Measurements from ENCODE around the gene TMEM272.
A peak's percentile ranks its signal among the peaks of the same experiment; 100 is the strongest.

TMEM272 gene
- total RNA-seq = 2.5 to 6.5 reads per million in 2 donors

DNA sequence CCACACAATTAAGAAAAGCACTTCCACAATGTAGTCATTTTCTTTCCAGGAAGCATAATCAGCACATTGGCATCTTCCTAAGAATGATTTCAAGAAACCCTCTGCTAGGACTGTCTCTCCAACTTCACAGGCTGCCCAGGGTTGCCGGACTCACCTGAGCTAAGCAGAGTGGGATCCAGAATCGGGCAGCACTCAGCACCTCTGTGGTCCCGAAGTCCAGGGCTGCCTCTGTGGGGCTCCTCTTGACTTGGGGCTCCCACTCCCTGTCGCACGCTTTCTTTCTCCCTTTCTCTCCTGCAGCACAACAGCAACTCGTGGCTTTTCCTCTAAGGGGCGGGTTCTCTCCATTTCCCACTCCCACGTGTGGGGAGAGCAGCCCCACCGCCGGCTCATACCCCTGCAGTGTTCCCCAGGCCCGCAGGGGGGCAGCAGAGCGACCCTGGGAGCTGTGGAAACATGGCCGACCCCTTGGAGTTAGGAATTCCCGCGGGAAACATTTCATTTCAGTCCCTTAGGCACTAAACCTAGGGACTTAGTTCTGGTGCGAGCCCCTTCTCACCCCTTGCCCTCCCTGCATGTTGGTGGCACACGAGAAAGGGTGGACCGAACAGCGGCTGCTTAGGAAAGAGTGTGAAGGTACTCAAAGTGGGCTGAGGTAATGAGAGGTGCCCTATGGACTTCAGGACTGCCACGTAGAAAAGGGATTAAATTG is at the start of gene TMEM272:
Gene TMEM272 (minus strand): TSS at position 316 of the 712 bp plus-strand sequence. CDS start 6,647 bp downstream, outside the sequence.
- peak in 3 of 5 experiments; percentile 27 to 44 (median 34) for DNase-seq

GRCh38 chr13:51894239-51894638 is 49.3 kb upstream of the TMEM272 start:
- DNase-seq = no peak

- DNase-seq = no peak
Observed at GRCh38 chr13:51892657-51893056, 47.7 kb upstream of the TMEM272 start.

DNA sequence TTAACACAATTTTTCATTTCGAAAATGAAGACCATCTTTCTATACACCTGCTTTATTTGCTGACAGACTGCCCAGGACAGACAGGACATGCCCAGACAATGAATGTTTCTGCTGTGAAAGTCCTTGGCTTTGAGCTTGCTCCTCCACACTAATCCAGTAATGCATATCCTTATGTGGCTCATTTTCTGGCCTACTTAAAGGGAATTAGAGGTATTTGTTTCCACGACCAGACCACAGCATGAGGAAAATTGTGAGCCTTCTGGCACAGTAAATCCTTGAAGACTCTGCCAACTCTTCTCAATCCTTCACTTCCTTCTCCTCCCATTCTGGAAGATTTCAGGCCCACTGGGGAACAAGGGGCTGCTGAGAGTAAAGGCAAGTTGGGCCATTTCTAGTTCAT is 42.5 kb upstream of the TMEM272 start:
- DNase-seq = no peak

DNA sequence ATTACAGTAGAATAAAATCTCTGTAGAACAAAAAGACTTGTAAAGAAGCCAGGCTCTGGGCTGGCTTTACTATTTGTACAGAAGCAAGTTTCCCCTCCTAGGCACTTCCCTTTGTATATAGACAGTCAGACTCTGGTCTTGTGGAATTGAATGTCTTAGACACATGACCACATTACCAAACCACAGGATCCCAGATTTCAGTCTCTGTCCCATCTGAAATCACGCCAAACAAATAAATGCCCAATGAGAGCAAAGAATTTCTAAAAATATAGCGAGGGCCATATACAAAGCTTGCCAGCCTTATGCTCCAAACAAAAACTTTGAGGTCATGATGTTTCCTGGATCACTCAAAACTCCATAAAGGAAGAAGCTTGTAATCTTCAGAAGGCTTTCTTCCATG is 40.7 kb upstream of the TMEM272 start:
- DNase-seq = no peak

DNA sequence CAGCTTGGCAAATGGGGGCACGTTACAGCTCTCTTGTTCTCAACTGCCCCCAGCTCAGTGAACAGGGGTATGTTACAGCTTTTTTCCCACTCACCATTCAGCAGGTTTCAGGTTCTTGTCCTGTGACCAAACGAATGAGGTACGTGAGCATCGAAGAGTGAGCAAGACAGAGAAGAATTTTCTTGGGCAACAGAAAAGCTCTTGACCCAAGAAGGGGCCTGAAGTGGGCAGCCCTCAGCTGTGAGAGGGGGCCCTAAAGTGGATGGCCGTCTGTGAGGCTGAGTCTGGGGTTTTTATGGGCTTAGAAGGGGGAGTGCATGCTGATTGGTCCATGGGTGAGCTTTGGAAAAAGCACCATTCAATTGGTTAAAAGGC is 38.2 kb upstream of the TMEM272 start:
- no peak for DNase-seq

GRCh38 chr13:51882570-51883225 is 37.7 kb upstream of the TMEM272 start:
- no peak for DNase-seq

DNA sequence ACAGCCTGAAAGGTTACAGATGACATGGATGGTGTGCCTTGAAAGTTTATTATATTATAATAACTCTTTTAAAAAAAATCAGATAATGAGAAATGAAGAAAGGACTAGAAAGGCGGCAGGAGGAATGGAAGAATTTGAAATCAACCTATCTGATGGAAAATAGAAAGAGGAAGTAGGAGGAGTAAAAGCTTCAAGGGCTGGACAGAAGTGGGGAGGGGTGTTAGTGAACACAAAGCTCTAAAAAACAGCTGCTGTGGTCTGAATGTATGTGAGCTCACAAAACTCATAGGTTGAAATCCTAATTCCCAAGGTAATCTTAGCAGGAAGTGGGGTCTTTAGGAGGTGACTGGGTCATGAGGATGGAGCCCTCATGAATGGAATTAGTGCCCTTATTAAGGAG is 36.3 kb upstream of the TMEM272 start:
- no peak for DNase-seq

GRCh38 chr13:51879133-51879532 is 34.2 kb upstream of the TMEM272 start:
- DNase-seq = no peak

DNA sequence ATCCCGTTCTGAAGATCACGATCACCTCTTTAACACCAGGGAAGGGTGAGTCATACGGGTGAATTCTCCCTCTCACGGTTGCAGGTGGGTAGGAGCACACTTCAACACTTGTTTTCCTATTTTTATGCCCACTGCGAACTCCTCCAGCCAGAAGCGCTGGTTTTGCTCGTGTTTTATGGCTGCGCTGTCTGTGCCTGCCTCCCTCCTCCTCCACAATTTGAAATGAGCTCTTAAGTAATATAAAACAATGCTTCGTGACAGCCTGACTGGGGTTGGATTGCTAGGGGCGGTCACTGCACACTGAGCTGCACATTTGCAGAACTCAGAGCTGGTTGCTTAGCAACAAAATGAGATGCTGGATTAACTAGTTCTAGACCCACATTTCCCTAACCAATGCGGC is 29.7 kb upstream of the TMEM272 start:
- no peak for DNase-seq

- DNase-seq = no peak
Observed at GRCh38 chr13:51873837-51874236, 28.9 kb upstream of the TMEM272 start.

- no peak for DNase-seq
Observed at GRCh38 chr13:51873117-51873798, 28.3 kb upstream of the TMEM272 start.

- no peak for DNase-seq
Observed at GRCh38 chr13:51870616-51871015, 25.6 kb upstream of the TMEM272 start.

DNA sequence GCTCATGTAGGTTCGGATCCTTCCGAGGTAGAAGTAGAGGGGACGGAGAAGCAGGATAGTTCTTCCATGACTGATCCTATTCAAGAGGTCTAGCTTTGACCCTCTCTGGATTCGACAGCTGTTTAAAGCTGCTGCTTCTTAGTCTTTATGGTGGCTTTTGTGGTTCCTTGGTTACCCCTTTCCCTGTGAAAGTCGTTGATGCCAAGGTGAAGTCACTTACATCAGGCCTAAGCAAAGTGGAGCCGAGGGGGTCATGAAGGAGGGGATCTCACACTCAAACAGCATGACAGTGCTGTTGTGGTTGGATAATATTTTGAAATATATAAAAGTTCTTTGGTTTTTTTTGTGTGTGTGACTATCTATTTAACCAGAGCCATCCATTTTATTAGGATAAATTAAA is 24.9 kb upstream of the TMEM272 start:
- DNase-seq = no peak

DNA sequence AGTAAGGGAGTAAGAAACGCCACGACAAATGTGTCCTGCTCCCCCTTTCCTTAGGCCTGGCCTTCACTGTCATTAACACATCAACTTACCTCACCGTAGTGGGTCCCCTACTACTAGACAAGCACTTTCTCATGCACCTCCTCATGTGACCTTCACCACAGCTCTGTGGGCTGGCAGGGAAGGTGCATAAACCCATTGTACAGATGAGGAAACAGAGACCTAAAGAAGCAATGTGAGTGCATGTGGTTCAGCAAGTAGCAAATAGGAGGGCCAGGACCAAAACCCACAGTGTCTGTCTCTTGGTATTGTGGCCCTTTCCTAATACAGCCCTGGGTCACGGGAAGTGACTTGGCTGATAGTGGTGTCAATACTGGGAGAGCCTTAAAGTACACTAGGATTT is 22.1 kb upstream of the TMEM272 start:
- peak in 1 of 5 experiments; percentile 9 for DNase-seq

GRCh38 chr13:51865838-51866237 is 20.9 kb upstream of the TMEM272 start:
- DNase-seq = no peak

DNA sequence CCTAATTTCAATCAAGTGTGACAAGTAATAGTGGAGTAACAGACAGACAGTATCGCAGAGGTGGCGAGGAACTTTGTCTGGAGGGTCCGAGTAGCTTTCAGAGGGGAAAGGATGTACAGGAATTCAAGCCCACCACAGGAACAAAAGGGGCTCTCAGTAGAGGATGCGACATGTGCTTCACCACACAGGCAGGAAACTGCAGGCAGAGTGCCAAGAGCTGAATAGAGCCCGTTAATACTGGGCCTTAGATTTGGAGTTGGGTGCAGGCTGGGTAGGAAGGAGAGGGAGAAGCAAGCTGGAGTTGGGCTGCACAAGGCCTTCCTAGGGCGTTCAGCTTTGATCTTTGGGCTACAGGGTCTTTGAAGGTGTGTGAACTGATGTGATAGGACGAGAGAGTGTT is 18.0 kb upstream of the TMEM272 start:
- DNase-seq = no peak

DNA sequence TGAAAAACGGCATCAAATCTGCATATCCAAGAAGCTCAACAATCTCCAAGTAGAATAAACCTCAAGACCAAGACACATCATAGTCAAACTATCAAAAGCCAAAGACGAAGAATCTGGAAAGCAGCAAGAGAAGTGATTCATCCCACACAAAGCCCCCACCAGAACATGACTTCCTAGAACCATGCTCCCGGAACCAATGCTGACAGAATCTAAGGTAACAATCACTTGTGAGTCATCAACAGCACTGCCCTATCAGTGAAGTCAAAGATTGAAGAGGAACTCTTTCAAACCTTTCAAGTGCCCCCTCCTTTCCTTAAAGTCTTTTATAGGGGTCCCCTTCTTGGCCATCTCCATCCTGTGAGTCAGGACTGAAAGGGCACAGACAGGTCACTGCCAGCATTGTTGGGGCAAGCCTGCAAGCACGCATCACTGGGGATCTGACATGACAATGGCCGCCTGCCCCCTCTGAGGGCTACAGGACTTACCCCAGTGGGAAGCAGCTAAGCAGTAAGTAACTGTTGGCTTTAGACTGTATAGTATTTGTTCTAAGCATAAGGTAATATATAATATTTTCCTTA is 16.8 kb upstream of the TMEM272 start, which contains the start of gene CCDC70:
Gene CCDC70 (plus strand): TSS at position 247 of the 578 bp plus-strand sequence. CDS start 3,443 bp downstream, outside the sequence.
- no peak for DNase-seq

DNA sequence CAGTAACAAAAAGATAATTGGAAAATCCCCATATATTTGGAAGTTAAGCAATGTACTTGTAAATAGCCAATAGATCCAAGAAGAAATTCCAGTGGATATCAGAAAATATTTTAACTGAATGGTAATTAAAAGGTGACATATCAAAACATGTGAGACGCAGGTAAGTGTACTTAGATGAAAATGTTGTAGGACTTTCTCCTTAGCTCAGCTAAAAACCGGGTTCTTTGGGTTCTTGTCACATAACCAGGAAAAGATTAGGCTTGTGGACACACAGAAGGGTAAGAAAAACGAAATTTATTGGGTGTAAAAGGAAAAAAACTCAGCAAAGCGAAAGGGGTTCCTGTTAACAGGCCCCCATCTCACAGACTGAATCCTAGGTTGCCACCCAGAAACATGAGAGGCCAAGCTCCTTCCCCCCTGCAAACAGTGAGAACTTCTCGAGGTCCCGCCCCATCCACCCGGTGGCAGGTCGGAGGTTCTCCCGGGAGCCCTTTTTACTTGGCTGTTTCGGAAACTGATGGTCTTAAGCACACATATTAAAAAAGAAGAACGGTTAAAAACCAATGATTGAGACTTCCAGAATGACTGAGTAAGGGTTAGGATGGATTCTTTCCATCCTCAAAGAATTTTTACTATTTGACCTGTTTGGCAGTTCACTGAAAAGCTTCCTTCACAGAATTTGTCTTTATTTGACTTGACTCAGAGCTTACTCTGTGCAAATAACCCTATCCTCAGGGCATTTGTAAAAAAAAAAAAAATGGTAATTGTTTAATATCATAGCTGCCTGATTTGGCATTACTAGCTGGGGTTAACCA is 13.7 kb upstream of the TMEM272 start:
- DNase-seq = no peak

DNA sequence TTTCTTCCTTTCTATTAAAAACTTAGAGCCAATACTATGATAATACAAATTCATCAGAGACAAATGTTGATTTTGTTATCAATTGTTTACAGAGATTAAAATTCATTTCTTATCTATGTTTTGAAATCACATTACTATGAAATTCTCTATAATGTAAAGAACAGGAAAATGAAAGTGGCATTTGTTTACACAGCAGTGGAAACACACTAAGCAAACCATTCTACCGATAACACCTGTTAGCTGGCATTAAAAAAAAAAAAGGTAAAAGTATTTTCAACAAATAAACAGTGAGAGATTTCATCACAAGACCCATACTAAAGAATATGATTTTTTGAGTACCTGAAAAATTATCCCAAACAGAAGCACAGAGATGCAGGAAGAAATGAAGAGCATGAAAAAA is 12.0 kb upstream of the TMEM272 start:
- DNase-seq = no peak

DNA sequence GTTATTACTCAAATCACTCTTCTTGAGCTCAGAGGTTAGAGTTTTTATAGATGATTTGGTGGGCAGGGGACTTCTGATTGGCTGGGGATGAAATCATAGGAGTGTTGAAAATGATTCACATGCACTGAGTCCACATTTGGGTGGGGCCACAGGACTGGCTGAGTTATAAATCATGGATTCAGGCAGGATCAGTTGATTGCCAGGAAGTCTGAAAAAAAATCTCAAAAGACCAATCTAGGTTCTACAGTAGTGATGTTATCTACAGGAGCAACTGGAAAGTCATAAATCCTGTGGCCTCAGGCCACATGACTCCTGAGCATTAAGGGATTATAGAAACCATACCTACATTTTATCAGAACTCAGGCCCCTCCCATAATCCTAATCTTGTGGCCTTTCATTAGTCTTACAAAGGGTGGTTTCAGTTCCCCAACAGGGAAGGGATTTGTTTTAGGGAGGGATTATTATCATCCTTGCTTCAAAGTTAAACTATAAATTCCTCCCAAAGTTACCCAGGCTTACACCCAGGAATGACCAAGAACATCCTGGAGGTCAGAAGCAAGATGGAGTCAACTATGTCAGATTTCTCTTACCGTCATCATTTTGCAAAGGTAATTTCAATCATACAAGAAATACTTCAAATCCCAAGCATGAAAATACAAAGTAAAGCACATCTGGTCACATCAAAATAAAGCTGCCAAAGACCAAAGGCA is 11.2 kb upstream of the TMEM272 start:
- DNase-seq = no peak

Measured in T-helper 2 cell (primary cell).